HT1080 (cell line): ENCODE measurements around the gene LRP1B. TPM values are rescaled to one million over a fixed set of nuclear protein-coding genes. Genes with fewer than 3 reads are reported as not detected.

Experiments used
- DNase-seq: peaks from one replicate; pipeline ENCODE4 v3.0.0-alpha.2; 2015; ENCODE audit warnings: low read depth
- small RNA-seq: library from RNA; depleted of rRNA; stranded (forward); fragments of <200 nt; gene quantifications from one replicate; pipeline ENCODE3, GENCODE V24; 2014
- total RNA-seq: library from RNA; depleted of rRNA; stranded (reverse); fragments of >200 nt; shearing (Covaris generic); gene quantifications from 2 replicates; pipeline ENCODE4 v1.2.3, GENCODE V29; 2014

LRP1B gene
- total RNA-seq, 1 experiment from 2014 or later, result 0.05 TPM

- no peak for DNase-seq
Observed at GRCh38 chr2:140201572-140201971, 1929.2 kb downstream of the LRP1B start.

DNA sequence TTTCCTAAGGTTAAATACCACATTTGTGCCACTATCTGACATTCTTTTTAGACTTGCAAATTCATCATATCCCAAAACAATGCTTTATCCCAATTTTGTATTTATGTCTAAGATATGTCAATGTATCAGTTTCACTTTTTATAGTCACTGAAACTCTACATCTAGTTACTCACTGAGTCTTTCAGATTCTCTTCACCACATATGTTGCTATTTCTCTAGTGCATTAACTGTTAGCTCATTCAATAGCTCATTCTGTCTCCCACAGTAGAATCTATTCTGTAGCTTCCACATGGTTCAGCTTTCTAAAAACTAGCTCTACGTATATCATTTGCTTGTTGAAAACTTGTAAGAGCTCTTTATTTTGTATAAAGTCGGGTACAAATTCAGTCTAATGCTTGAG lies 1930.1 kb downstream of the LRP1B start:
- no peak for DNase-seq

DNA sequence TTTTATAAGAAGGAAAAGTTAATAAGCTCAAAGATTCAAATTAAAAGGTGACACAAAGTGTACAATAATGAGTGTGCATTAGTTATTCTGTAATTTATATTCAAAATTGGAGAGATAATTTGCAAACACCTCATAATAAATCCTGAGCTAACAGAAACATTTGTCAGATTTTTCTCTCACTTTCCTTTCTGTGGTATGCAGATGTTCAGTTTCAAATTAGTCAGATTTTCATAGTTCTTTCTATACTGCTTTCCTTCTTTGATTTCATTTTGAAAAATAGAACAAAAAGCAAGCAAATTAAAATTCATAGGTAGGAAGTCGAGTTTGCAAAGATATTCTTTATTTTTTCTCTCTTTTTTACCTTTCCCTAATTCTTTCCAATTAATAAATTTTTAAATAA lies 1930.5 kb downstream of the LRP1B start:
- DNase-seq, result no peak

- no peak for DNase-seq
Observed at GRCh38 chr2:140199312-140199711, 1931.5 kb downstream of the LRP1B start.

DNA sequence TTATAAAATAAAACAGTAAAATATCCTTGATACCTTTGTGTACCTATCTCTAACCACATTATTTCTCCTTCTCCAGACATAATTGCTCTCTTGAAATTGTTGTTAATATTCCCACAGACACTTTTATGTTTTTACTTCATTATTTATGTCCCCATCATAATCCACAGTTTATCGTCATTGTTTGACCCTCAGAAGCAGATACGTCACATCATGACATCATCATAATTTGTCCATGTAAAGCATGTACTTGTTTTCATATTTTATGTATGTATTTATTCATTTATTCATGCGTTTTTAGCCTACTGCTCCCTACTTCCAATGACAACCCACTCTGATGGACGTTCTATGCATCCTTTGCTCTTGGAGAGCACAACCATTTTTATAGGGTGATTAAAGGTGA lies 1943.7 kb downstream of the LRP1B start:
- no peak for DNase-seq

- DNase-seq, result no peak
Observed at GRCh38 chr2:140186313-140186712, 1944.5 kb downstream of the LRP1B start.

DNA sequence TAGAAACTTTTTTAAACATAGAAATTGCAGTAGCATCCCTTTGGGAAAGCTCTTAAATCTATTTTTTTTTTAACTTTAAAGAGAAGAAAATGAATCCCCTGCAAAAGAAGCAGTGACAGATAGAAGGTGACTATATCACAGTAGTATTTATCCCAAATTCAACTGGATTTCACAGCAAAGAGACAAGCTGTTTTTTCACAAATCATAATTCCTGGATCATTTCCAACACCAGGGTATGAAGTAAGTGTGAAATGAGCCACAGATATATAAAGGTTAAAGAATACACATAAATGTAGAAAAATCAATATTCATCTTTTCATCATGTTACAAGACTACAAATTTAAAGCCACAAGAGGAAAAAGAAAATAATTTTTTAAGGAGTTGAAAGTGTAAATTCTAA lies 1945.7 kb downstream of the LRP1B start:
- no peak for DNase-seq

- DNase-seq, result no peak
Observed at GRCh38 chr2:140183056-140183765, 1947.6 kb downstream of the LRP1B start.

Small RNAs within 50 kb of the gene (small RNA-seq; reads per million reads assigned to genes)
- gene AC068287.1 (not detected), gene MTCO1P44 (not detected), gene RF00019 (not detected), gene RF02271 (not detected), gene RNU6-904P (not detected)
